HepG2 (cell line): ENCODE measurements around the gene OST4. TPM values are rescaled to one million over a fixed set of nuclear protein-coding genes. Genes with fewer than 3 reads are reported as not detected.

Experiments used
- ATF7 ChIP-seq, 2 experiments: fragments of 450-650 bp in 1 of 2; sonication (generic) in 1 of 2; formaldehyde crosslinking in 1 of 2; IDR thresholded peaks; 2 replicates each; pipeline versions ENCODE4 v1.4.0 to v1.6.1; 2016 to 2020; ENCODE audit warnings: antibody characterized with exemption in 1 of 2, mild to moderate bottlenecking in 1 of 2, missing genetic modification reagents in 1 of 2
- CCDC6 ChIP-seq: sonication (generic); formaldehyde crosslinking; IDR thresholded peaks from 2 replicates; pipeline ENCODE4 v1.8.1; 2022; ENCODE audit warnings: mild to moderate bottlenecking, missing genetic modification reagents, moderate library complexity
- FOXK1 ChIP-seq: sonication (generic); formaldehyde crosslinking; IDR thresholded peaks from 2 replicates; pipeline ENCODE4 v1.4.0; 2020; ENCODE audit warnings: low read depth, missing genetic modification reagents, borderline replicate concordance
- ISX ChIP-seq: sonication (generic); formaldehyde crosslinking; conservative IDR thresholded peaks from 2 replicates; pipeline ENCODE4 v1.5.0; 2020; ENCODE audit warnings: missing genetic modification reagents
- LCORL ChIP-seq, 2 experiments: fragments of 450-650 bp in 1 of 2; sonication (generic) in 1 of 2; formaldehyde crosslinking in 1 of 2; IDR thresholded peaks; 2 replicates each; pipeline versions ENCODE4 v1.5.0 to v1.6.1; 2017 to 2020; ENCODE audit warnings: antibody characterized with exemption in 1 of 2, missing genetic modification reagents in 1 of 2
- PAWR ChIP-seq: sonication (generic); formaldehyde crosslinking; IDR thresholded peaks from 2 replicates; pipeline ENCODE4 v1.4.0; 2020; ENCODE audit warnings: missing genetic modification reagents, mild to moderate bottlenecking, borderline replicate concordance
- ZNF142 ChIP-seq: sonication (generic); formaldehyde crosslinking; IDR thresholded peaks from 2 replicates; pipeline ENCODE4 v1.4.0; 2020; ENCODE audit warnings: missing genetic modification reagents
- ZNF256 ChIP-seq: sonication (generic); formaldehyde crosslinking; conservative IDR thresholded peaks from 2 replicates; pipeline ENCODE4 v1.4.0; 2020; ENCODE audit warnings: missing genetic modification reagents
- ZNF292 ChIP-seq: sonication (generic); formaldehyde crosslinking; IDR thresholded peaks from 2 replicates; pipeline ENCODE4 v1.8.1; 2022; ENCODE audit warnings: mild to moderate bottlenecking, low read depth, missing genetic modification reagents, borderline replicate concordance
- ZNF430 ChIP-seq: sonication (generic); formaldehyde crosslinking; IDR thresholded peaks from 2 replicates; pipeline ENCODE4 v1.9.0; 2021; ENCODE audit warnings: mild to moderate bottlenecking, missing genetic modification reagents
- ZNF556 ChIP-seq: sonication (generic); formaldehyde crosslinking; IDR thresholded peaks from 2 replicates; pipeline ENCODE4 v1.4.0; 2020; ENCODE audit warnings: mild to moderate bottlenecking, missing genetic modification reagents, borderline replicate concordance
- ZNF749 ChIP-seq: sonication (generic); formaldehyde crosslinking; IDR thresholded peaks from 2 replicates; pipeline ENCODE4 v1.8.0; 2022; ENCODE audit warnings: mild to moderate bottlenecking, missing genetic modification reagents, moderate library complexity, borderline replicate concordance
- polyA plus RNA-seq, 8 experiments: library from polyadenylated mRNA; depleted of rRNA in 3 of 8; stranded (reverse) in 7 of 8; unstranded in 1 of 8; fragments of >200 nt; fragmentation: Illumina TruSeq in 4 of 8; extraction: Trizol in 4 of 8; gene quantifications; 2 replicates each; pipeline versions ENCODE4 v1.2.1 to v1.2.3, GENCODE V29; 2011 to 2016; ENCODE audit warnings: low read depth in 4 of 8, missing spikeins in 1 of 8, mixed read lengths in 1 of 8; ENCODE audit not compliant: insufficient read depth in 1 of 8
- total RNA-seq, 5 experiments: library from RNA; depleted of rRNA; stranded (reverse); fragments of >200 nt; fragmentation: Illumina TruSeq; extraction: Trizol; gene quantifications; 2 replicates each; pipeline ENCODE4 v1.2.3, GENCODE V29; 2016; ENCODE audit warnings: low read depth in 1 of 5
- TF ChIP-seq, protein P1 (sequence below): sonication (generic); formaldehyde crosslinking; IDR thresholded peaks from 2 replicates; pipeline ENCODE4 v1.4.0; 2020; ENCODE audit warnings: low read depth, mild to moderate bottlenecking, missing genetic modification reagents
- TF ChIP-seq, protein P2 (sequence below): IDR thresholded peaks from 2 replicates; pipeline ENCODE4 v1.6.1; 2016; ENCODE audit warnings: low read depth, borderline replicate concordance
- TF ChIP-seq, protein P3 (sequence below): sonication (generic); formaldehyde crosslinking; IDR thresholded peaks from 2 replicates; pipeline ENCODE4 v1.4.0; 2020; ENCODE audit warnings: missing genetic modification reagents

Gene OST4
- total and polyA plus RNA-seq, 2 of the 13 experiments (the other 11 are each of a cell fraction or from before 2014, with no cell fraction given), result 498 to 584 TPM

DNA sequence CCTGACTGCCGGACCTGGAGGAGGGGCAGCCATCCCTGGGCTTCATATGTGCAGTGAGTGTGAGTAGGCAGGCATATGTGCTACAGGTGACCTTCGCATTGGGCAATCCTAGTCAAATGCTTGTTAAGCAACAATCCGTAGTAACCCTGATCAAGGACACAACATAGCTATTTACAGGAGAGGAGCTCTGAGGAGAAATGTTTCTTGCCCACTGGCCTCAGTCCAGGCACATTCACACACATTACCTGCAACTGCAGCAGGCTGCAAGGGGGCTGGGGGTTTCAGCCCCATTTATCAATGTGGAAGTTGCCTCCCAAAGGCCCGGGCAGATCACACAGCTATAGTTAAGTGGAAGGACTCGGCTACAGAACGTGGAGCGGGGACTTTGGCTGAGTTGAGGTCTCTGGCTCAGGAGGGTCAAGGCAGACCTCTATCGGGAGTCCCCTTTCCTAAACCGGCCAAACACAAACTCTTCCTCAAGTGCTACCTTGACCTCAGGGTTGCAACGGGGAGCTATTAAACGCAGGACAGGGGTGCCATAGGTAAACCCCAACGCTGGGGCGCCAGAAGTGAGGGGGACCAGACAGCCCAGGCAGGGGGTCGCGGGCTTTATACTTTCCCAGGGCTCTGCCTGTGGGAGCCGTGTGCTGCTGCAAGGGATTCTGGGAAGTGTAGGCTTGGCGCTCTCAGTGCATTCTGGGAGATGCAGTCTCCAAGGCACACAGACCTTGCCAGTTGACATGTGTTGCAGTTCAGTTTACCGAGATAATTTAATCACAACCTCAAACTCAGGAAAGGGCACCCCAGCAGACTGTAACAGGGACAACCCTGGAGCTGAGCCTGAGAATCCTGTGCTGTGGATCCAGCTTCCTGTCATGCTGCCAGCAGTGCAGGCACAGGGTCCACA, 24.5 kb upstream of the OST4 start (continued):
- TF ChIP-seq, protein P1, sequence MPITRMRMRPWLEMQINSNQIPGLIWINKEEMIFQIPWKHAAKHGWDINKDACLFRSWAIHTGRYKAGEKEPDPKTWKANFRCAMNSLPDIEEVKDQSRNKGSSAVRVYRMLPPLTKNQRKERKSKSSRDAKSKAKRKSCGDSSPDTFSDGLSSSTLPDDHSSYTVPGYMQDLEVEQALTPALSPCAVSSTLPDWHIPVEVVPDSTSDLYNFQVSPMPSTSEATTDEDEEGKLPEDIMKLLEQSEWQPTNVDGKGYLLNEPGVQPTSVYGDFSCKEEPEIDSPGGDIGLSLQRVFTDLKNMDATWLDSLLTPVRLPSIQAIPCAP, result no peak
- TF ChIP-seq ATF7 (IDR thresholded peaks at IDR 0.05), result 0 out of 2 replicates have a peak, but pooled peaks have one; percentile 8
- peak; percentile 17; the same call in 1 of the 2 replicates for TF ChIP-seq ATF7 (CRISPR knock-in tag; IDR thresholded peaks at IDR 0.05)
- TF ChIP-seq ZNF142 (CRISPR knock-in tag), result no peak; the same call in 1 of the 2 replicates
- TF ChIP-seq FOXK1 (CRISPR knock-in tag), result peak; percentile 86
- peak; percentile 93 for TF ChIP-seq ZNF256 (CRISPR knock-in tag)
- peak; percentile 60; the same call in 1 of the 2 replicates for TF ChIP-seq ZNF292
- TF ChIP-seq CCDC6, result peak; percentile 94
- TF ChIP-seq, protein P2, sequence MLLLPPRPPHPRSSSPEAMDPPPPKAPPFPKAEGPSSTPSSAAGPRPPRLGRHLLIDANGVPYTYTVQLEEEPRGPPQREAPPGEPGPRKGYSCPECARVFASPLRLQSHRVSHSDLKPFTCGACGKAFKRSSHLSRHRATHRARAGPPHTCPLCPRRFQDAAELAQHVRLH (CRISPR knock-in tag), result peak; percentile 94; the same call in 1 of the 2 replicates
- TF ChIP-seq PAWR (CRISPR knock-in tag), result no peak; the same call in 1 of the 2 replicates
- 0 out of 2 replicates have a peak, but pooled peaks have one; percentile 79 for TF ChIP-seq ISX (CRISPR knock-in tag)
- no peak for TF ChIP-seq LCORL (IDR thresholded peaks at IDR 0.05)
- TF ChIP-seq LCORL (CRISPR knock-in tag; IDR thresholded peaks at IDR 0.05), result peak; percentile 97
- peak; percentile 96 for TF ChIP-seq ZNF430
- TF ChIP-seq ZNF749 (CRISPR knock-in tag), result peak; percentile 76; the same call in 1 of the 2 replicates
- TF ChIP-seq, protein P3, sequence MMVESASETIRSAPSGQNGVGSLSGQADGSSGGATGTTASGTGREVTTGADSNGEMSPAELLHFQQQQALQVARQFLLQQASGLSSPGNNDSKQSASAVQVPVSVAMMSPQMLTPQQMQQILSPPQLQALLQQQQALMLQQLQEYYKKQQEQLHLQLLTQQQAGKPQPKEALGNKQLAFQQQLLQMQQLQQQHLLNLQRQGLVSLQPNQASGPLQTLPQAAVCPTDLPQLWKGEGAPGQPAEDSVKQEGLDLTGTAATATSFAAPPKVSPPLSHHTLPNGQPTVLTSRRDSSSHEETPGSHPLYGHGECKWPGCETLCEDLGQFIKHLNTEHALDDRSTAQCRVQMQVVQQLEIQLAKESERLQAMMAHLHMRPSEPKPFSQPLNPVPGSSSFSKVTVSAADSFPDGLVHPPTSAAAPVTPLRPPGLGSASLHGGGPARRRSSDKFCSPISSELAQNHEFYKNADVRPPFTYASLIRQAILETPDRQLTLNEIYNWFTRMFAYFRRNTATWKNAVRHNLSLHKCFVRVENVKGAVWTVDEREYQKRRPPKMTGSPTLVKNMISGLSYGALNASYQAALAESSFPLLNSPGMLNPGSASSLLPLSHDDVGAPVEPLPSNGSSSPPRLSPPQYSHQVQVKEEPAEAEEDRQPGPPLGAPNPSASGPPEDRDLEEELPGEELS (CRISPR knock-in tag), result peak; percentile 98
- TF ChIP-seq ZNF556, result peak; percentile 43; the same call in 1 of the 2 replicates
